Stimulated activated CD8-positive, alpha-beta memory T cell treated with anti-CD3 and anti-CD28 coated beads, Interleukin-12 subunit alpha, Interleukin-12 subunit beta, amount 100 ng/mL, for 1 hour (primary cell): Measurements from ENCODE around the gene GOPC.

Experiments
- DNase-seq: peaks from one replicate; pipeline ENCODE4 v3.0.0-alpha.2; 2020; ENCODE audit warnings: low read depth

The GOPC gene

DNA sequence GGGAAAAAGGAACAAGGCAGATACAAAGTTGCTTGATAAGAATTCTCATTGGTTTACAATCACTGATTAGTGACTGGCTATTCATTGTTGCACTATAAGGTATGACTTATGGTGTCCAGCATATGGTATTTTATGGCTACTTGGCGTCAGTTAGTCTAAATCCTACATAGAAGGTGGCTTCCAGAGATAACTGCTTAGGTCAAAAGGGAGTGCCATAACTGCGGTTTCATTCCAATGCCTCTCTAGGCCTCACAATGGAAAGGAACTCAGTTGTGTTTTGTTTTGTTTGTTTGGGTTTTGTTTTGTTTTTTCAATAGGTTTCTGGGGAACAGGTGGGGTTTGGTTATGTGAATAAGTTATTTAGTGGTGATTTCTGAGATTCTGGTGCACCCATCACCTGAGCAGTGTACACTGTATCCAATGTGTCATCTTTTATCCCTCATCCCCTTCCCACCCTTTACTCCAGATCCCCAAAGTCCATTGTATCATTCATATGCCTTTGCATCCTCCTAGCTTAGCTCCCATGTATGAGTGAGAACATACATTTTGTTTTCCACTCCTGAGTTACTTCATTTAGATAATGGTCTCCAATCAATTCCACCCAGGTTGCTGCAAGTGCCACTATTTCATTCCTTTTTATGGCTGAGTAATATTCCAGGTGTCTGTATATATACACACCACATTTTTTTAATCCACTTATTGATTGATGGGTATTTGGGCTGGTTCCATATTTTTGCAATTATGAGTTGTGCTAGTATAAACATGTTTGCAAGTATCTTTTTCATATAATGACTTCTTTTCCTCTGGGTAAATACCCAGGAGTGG lies 7.0 kb downstream of the GOPC start:
- DNase-seq = no peak

DNA sequence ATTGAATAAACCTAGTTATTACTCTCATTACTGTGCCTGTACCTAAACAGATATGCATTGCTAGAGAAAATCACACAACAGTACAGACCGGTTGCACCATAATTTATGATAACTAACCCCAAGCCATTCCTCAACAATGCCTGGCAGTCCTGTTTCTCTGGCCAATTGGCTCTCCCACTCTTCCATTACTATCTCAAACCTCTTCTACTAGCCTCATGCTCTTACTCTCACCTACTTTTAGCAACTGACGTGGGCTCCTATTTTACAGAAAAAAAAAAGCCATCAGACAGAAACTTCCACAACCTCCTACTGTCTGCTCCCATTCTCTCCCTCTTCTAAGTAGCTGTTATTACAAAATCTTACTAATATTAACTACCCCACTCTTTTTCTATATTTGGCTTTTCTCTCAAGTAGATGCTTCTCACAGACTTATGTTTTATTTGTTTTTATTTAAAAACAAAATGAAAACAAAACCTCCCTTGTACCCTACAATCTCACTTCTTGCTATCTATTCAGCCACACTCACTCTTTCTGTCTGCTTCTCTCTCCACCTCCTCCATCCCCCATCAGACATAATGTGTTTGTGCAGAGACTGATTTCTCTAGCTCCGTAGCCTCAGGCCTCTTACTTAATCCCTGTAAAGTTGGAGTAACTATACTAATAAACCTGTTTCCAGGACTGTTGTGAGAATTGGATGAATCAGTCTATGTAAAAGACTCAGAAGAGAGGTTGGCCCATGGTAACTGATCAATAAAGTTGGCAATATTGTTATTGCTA lies 9.1 kb downstream of the GOPC start:
- no peak for DNase-seq

DNA sequence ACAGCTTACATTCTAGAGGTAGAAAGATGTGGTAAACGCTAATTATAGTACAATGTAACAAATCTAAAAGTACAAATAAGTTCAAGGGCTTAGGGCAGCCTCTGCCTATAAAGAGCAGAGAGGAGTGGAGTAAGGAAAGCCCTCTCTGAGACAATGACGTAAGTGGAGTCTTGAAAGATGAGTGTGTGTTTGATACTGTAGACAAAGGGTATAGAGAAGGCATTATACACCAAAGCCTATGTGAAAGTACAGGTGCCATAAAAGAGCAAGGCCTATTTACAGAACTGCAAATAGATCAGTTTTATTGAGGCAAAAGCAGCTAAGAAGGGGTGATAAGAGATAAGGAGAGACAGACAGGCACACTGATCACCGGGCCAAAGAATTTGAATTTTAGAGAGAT lies 10.9 kb downstream of the GOPC start:
- DNase-seq = no peak

DNA sequence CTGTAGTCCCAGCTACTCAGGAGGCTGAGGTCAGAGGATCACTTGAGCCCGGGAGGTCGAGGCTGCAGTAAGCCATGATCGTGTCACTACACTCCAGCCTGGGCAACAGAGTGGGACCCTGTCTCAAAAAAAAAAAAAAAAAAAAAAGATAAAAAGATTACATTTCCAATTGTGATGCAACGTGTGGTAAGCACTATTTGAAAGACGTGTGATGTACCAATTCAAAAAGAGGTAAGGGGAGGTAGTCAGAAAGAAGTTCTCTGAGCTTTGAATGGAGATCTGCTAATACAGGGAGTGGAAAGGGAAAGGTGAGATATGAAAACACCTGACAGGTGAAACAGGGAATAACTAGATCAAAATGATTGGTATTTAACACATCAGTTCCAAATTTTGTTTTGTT lies 11.9 kb downstream of the GOPC start:
- DNase-seq = no peak

DNA sequence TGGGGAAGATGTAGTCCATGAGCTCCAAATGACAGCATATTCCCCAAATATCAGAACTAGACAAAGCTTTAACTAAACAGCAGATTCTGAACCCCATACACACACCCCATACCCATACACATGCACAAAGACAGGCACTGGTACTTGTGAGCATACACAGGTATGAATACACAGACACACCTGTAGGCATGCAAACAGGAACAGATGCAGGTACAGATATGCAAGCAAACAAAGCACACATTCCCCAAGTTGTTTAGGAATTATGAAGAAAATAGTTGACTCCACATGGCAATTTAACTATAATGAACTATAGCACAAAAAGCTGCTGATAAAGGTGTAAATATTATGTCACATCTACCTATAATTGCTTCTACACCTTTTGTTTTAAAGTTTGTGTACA lies 16.7 kb downstream of the GOPC start:
- no peak for DNase-seq

DNA sequence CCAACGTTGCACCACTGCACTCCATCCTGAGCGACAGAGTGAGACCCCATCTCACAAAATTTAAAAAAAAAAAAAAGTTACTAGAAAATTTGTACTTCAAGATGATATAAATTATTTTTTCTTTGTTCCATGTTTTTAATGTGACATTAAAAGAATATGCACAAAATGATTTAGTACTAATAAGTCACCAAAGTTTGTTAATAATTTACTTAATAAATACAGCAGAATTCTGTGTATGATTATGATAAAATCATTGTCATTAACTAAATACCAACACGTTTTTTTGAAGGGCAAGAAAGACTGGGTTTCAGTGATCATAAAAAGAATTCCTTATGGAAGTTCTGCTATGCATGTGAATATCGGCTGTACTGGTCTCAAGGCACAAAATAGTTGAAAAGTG lies 28.1 kb downstream of the GOPC start:
- DNase-seq = no peak

DNA sequence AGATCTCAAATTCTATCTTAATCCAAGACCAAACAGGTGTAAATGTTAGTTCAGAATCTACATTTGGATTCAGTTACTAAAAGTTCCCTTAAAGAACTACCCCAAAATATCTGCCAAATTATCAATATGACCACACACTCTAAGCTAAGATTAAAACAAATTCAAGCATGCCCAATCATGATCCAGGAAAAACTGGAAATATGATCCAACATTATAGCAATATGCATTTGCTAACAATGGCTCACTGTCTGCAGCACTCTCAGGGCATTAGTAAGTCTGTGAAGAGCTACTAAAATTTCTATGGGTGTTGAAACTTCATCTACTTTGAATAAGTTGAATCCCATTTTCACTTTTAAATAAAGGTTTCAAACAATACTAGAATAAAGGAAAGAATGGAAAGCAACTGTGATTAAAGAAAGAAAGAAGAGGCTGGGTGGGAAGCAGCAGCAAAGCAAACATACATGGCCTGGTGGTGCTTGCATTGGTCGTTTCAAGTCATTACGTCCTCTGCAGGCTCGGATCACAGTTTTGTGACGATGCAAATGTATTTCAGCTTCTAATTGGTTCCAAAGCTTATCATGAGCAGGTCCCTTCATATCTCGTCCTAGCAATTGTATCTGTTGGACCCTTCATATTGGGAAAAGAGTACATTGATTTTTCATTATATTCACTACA lies 29.2 kb downstream of the GOPC start:
- no peak for DNase-seq

DNA sequence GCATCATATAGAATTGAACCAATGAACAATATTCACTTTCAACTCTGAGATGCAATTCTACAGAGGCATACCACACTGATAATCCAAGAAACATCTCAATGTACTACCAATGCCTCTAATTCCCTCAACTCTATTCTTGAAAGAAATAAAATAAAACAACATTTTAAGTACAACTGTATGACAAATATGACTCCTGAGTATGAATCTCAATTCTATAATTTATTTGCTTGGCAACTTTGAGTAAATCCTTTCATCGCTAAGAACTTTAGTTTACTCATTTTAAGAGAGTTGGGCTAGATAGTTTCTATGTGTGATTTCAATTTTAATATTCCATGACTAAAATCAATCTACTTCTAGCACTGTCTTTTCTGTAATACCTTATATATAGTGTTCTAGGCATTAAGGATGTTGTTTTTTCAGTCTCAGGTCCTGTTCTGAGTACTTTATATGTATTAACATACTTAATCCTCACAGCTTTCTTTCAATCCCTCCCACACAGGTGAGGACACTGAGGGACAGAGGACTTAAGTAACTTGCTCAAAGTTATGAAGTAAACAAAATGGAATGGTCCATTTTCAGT lies 33.4 kb downstream of the GOPC start:
- no peak for DNase-seq

DNA sequence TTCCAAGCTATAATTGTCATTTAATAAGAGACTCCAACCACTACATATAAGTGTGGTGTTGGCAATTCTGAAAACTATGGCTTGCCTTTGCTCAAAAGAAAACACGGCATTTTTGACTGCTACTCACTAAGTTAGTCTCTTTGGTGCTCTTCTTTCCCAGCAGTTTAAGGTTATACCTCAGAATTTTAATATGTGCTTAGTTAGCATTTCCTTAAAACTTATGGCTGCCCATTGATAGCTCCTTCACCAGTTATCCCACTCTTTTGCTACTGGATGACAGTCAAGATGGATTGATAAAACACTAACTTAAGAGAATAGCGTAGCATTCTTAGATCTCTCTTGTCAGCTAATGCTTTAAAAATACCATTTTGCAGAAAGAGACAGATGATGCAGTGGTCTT lies 34.1 kb downstream of the GOPC start:
- no peak for DNase-seq

DNA sequence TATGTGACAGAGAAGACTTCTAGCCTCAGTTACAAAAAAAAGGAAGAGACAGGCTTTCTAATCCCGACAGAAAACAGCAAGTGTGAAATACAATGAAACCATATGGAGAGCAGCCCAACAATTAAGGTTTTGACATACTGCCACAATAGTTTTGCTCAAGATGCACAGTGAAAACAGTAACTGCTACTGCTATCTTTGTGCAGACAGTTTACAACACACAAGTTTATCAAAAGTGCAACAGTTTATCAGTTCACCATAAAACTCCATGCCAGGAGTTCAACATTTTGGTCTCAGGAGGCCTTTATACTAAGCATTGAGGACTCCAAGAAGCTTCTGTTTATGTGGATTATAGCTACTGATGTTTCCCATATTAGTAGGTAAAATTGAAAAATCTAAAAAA lies 37.6 kb downstream of the GOPC start:
- DNase-seq = no peak

DNA sequence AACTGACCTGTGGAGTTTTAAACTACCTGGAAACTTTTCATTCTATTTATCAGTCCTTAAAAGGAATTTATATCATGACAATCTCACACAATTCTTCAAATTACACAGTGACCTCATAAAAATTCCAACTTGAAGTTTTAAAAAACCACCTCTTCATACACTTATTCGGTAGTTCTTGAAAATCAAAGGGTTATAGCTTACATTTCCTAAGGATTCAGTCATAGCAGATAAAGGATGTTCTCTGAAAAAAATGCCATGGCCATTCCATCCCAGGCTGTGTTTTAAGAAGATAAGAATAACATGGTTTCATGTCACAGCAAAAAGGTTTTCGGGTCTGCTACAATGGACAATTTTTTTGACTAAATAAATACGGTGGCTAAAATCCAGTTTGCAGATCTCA lies 41.2 kb downstream of the GOPC start:
- no peak for DNase-seq

DNA sequence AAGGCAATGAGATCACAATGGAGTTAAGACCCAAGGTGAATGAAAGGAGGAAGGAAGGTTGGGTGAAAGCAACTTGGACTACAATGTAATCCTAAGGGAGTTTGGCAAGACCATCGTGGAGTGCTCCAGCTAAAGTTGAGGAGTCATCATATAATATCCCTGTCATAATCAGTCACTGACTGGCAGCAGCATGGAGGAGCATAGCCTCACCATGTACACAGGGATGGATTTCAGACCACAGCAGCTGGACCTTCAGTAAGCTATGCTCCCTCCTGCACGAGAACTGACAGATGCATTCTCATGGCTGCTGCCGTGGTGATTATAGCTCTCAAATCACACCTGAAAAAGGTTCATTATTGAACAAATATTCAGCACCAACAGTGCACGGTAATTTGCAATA lies 43.0 kb downstream of the GOPC start:
- DNase-seq = no peak

DNA sequence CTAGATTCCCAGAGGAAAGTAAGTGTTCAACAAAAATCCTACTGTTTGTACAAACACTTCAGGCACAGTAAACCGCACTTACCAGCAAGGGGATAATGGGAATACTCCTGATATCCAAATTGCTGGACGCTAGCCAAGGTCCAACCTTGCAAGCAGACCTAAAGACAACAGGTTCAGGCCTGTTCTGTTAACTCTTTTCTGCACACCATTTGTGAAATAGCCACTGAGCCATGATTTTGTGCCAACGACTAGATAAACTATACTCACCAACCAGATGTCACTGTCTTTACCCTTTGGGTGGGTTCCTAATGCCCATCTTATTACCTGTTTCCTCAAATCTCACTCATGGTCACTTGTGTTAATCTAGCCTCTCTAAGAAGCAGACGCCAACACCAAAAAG lies 43.5 kb downstream of the GOPC start:
- DNase-seq = no peak

DNA sequence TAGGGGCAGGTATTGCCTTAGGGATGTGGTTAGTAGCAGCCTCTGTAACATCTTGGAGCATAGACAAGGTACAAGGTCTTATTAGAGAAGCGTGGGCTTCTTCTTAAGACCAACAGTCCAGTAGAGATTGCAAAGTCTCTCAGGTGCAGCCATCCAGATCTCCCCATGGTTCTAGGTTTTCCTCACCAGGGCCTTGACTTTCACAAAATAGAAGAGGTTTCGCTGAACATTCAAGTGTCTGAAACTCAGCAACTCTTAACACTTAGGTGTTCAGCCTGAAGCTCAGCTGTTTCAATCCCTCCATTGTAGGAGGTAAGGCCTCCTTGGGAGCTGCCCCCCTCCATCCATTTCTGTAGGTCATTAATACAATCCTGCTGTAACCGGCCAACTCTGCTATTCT lies 44.4 kb downstream of the GOPC start:
- DNase-seq = no peak

DNA sequence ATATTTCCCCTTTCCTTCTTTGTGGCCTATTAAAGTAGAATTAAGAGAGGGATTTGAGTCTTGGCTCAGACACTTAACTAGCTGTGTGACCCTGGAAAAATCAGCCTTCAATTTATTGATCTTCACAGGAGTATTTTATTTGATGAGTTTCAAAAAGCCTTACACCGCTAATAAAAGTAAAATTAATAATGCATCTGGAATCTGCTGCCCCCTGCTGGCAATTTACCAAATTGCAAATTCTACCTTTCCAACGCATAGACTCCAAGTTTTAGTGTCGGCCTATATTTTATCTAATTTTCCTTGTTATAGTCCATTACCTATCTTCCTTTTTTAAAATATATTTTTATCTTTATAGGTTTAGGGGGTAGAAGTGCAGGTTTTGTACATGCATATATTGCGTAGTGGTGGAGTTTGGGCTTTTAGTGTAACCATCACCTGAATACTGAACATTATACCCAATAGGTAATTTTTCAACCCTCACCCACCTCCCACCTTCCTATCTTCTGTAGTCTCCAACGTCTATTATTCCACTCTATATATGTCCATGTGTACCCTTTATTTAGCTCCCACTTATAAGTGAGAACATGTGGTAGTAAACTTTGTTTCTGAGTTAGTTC lies 46.3 kb downstream of the GOPC start:
- peak; percentile 62 for DNase-seq

DNA sequence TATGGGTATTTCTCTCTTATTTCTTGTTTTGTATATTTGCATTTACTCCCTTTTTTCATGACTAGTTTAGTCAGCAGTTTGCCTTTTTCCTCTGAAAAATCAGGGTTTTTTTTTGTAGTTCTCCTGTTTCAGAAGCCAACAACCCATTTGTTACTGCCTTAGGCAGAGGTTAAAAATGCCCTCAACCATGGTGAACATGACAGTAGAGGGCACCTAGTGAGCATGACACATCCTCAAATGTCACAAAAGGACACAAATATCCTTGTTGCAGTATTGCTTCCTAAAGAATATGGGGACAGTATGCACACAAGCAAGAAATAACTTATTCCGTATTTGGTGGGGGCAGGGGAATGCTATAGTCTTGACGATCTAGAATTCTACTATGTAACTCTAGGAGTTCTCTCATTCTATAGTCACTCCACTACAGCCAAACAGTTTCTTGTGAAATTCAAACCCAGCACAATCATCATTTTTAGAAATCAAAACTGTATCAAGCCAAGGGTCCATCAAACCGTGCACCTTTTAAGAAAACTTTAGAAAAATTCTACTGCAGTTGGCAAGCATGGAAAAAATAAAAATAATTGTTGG lies 47.0 kb downstream of the GOPC start:
- no peak for DNase-seq

DNA sequence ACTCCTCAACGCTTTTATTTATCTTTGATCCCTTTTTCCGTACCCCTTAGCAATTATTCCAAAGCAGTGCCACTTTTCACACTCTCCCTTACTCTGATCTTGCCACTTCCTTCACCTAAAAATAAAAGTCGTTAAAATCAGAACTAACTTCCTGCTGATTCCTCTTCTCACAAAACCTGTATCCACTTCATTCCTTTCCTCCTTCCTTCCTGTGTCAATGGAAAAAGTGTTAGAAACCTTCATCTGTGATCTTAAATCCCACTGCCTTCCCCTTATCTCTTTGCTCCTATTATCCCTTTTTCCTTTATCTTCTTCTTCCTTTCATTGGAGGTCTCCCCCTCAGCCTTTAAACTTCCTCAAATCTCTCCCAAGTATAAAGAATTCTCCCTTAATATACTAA lies 49.2 kb downstream of the GOPC start:
- DNase-seq = no peak

DNA sequence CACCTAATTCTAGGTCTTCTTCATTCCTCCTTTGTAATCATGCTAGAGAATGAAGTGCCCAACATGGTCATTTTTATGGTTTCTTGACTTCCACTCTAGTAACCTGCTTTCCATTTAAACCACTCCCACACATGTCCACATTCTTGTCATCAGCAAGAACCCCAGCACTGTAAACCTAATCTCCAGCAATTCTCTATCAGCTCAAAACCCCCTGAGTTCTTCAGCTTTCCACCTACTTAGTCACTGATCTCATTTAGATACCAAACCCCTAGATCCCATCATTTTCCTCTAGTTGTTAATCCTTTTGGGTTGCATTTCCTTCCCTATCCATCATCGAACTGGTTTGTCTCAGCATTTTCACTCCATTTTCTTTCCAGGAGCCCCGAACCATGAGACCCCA lies 49.7 kb downstream of the GOPC start:
- DNase-seq = no peak

DNA sequence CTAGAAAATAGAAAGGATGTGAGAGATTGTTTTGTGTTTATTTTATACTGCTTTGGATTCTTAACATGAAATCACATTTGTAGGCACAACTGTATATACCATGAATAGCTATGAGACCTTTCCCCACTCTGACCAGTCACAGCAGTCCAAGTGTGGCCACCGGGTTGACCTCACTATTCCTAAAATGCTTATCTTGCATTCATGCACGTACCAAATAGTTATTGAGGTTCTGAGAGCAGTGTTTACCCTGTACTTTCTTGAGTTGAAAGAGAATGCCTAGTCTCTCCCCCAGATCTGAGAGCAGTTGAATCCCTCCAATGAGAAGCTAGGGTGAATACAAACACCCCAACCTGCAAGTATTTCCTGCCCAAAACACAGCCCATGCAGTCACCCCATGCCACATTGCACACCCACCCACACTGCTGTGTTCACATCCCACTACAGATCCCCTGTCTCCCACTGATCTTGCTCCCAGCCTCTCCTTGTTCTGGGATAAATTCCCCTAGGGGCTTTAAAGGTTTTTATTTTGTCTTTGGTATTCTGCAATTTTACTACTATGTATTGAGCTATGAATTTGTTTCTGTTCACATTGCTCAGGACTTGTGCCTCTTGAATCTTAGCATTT lies 51.6 kb downstream of the GOPC start:
- DNase-seq = no peak

DNA sequence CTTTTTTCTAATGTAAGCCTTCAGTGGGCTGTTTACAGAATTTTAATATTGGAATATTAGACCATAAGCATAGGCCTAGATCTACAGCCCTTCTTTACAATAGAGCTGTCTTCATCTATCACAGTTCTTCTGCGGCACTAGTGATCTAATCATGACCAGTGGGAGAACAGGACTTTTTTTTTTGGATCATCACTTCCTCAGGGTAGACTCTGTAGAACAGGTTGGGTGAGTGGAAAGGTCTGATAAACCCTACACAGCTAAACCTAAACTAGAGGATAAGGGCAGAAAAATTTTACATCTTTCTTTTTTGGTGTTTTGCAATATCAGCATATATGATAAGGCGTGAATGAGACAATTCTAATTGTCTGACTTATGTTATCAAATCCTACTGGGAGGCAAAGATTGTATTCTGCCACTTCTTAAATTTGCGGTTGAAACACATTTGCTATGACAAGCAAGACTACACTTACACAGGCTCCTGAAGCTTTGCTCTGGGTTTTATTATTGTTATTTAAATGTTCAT lies 52.2 kb downstream of the GOPC start:
- no peak for DNase-seq

DNA sequence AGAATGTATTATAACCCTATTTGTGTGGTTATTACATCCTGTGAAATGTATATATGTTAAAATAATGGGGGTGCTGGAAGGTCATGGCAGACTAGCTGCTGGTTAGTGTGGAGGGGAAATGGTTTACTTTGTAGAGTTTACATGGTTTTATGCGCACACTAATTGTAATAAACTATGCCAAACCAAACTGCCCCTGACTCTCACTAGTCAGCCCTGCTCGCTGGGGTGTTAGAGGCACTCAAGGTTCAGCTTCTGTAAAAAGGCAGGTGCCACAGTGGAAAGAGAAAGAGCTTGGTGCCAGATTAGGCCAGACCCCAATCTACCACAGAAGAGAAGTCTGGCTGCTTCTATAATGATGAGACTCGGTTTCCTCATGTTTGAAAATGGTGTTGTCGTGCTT lies 52.7 kb downstream of the GOPC start:
- no peak for DNase-seq
